ENCODE measurements around the gene CHPT1.

The CHPT1 gene

GRCh38 chr12:101685092-101685491 is 12.3 kb upstream of the CHPT1 start:
- no peak for DNase-seq (ENCODE audit: low read depth)

- DNase-seq (ENCODE audit: low read depth): no peak
These were observed 11.3 kb upstream of the CHPT1 start for GRCh38 chr12:101686176-101686575.

GRCh38 chr12:101690544-101691098 is 6.8 kb upstream of the CHPT1 start:
- no peak for DNase-seq (ENCODE audit: low read depth)

- no peak for DNase-seq (ENCODE audit: low read depth)
These were observed 5.8 kb upstream of the CHPT1 start for GRCh38 chr12:101691503-101692096.

- no peak for DNase-seq (ENCODE audit: low read depth)
These were observed 3.1 kb upstream of the CHPT1 start for GRCh38 chr12:101694297-101694848.

- no peak for DNase-seq (ENCODE audit: low read depth)
These were observed 2.5 kb upstream of the CHPT1 start for GRCh38 chr12:101694986-101695385.

- peak; percentile 85 for DNase-seq (ENCODE audit: low read depth)
These were observed 1.7 kb upstream of the CHPT1 start for GRCh38 chr12:101695706-101696105.

GRCh38 chr12:101696251-101697196 is 916 bp upstream of the CHPT1 start:
- no peak for DNase-seq (ENCODE audit: low read depth)

GRCh38 chr12:101697930-101698799 is 725 bp downstream of the CHPT1 start:
- DNase-seq (ENCODE audit: low read depth): peak; percentile 45

- DNase-seq (ENCODE audit: low read depth): peak; percentile 32
These were observed 1.4 kb downstream of the CHPT1 start for GRCh38 chr12:101698800-101699347.

GRCh38 chr12:101700299-101700820 is 2.9 kb downstream of the CHPT1 start:
- DNase-seq (ENCODE audit: low read depth): no peak

- DNase-seq (ENCODE audit: low read depth): no peak
These were observed 6.0 kb downstream of the CHPT1 start for GRCh38 chr12:101703487-101703886.

- DNase-seq (ENCODE audit: low read depth): no peak
These were observed 9.0 kb downstream of the CHPT1 start for GRCh38 chr12:101706403-101706802.

- DNase-seq (ENCODE audit: low read depth): peak; percentile 58
These were observed 9.8 kb downstream of the CHPT1 start for GRCh38 chr12:101707131-101707782.

- DNase-seq (ENCODE audit: low read depth): no peak
These were observed 12.8 kb downstream of the CHPT1 start for GRCh38 chr12:101710288-101710687.

- DNase-seq (ENCODE audit: low read depth): no peak
These were observed 15.7 kb downstream of the CHPT1 start for GRCh38 chr12:101713059-101713682.

GRCh38 chr12:101713930-101714329 is 16.5 kb downstream of the CHPT1 start:
- DNase-seq (ENCODE audit: low read depth): no peak

- no peak for DNase-seq (ENCODE audit: low read depth)
These were observed 17.5 kb downstream of the CHPT1 start for GRCh38 chr12:101714877-101715444.

- DNase-seq (ENCODE audit: low read depth): peak; percentile 77
These were observed 22.1 kb downstream of the CHPT1 start for GRCh38 chr12:101719566-101719965.

- DNase-seq (ENCODE audit: low read depth): no peak
These were observed 22.7 kb downstream of the CHPT1 start for GRCh38 chr12:101720118-101720517.

Data from iris pigment epithelial cell (primary cell).